ENCODE measurements around the gene PP2D1. TPM values are rescaled to one million over a fixed set of nuclear protein-coding genes. Genes with fewer than 3 reads are reported as not detected.
A peak's percentile ranks its signal among the peaks of the same experiment; 100 is the strongest.

Gene PP2D1
- total RNA-seq, 1 experiment from 2014 or later, result not detected

GRCh38 chr3:20041197-20041780 lies 29.2 kb upstream of the PP2D1 start:
- Mint-ChIP-seq H3K4me3 (ENCODE audit: low read depth, unreplicated experiment) (peak overlapping the region; percentile 84), H3K36me3 (ENCODE audit: insufficient read depth, unreplicated experiment) (peaks cover 25% of the 10 kb centered on the region), H3K27me3 (ENCODE audit: unreplicated experiment) (no peaks in the 10 kb centered on the region), H3K9me3 (ENCODE audit: low read depth, unreplicated experiment) (no peaks in the 10 kb centered on the region), H3K27ac (ENCODE audit: unreplicated experiment) (peak overlapping the region; percentile 74), H3K4me1 (ENCODE audit: low read depth, unreplicated experiment) (peaks cover 38% of the 10 kb centered on the region)
- intact Hi-C loops (cut with micrococcal nuclease; ENCODE audit: unreplicated experiment), result loop anchor here (5.0 kb wide), 2 partner anchors 136 to 154 kb away; no protein-coding TSS in a partner anchor
- TF ChIP-seq CTCF (IDR thresholded peaks at IDR 0.05; ENCODE audit: unreplicated experiment), result no peak
- CTCF ChIA-PET, result interaction anchor here (0.5 to 1.3 kb wide), 4 partner anchors 15 to 1499 kb away, joined by 3 to 6 read pairs (median 4); partner anchors contain the start of gene SGO1
- no TSS peak for BruUV-seq (replicated peaks)
- peak; percentile 77 for DNase-seq

GRCh38 chr3:20040548-20041196 lies 28.6 kb upstream of the PP2D1 start:
- DNase-seq, result peak; percentile 69
- Mint-ChIP-seq H3K27ac (ENCODE audit: unreplicated experiment) (peak overlapping the region; percentile 74), H3K4me3 (ENCODE audit: low read depth, unreplicated experiment) (peak overlapping the region; percentile 84), H3K4me1 (ENCODE audit: low read depth, unreplicated experiment) (peaks cover 38% of the 10 kb centered on the region), H3K27me3 (ENCODE audit: unreplicated experiment) (no peaks in the 10 kb centered on the region), H3K36me3 (ENCODE audit: insufficient read depth, unreplicated experiment) (peaks cover 25% of the 10 kb centered on the region), H3K9me3 (ENCODE audit: low read depth, unreplicated experiment) (no peaks in the 10 kb centered on the region)
- no TSS peak for BruUV-seq (replicated peaks)
- CTCF ChIA-PET, result interaction anchor here (0.5 to 1.3 kb wide), 5 partner anchors 14 to 1500 kb away, joined by 3 to 6 read pairs (median 3); partner anchors contain the start of gene SGO1
- intact Hi-C loops (cut with micrococcal nuclease; ENCODE audit: unreplicated experiment), result loop anchor here (5.0 kb wide), 2 partner anchors 137 to 153 kb away; no protein-coding TSS in a partner anchor
- TF ChIP-seq CTCF (IDR thresholded peaks at IDR 0.05; ENCODE audit: unreplicated experiment), result no peak

- CTCF ChIA-PET, result interaction anchor here (1.3 kb wide), 2 partner anchors 14 to 146 kb away, joined by 3 to 4 read pairs; partner anchors contain the start of gene SGO1
- Mint-ChIP-seq H3K27ac (ENCODE audit: unreplicated experiment) (peak within 1 kb of the TSS; percentile 89), H3K4me3 (ENCODE audit: low read depth, unreplicated experiment) (peak within 1 kb of the TSS; percentile 84), H3K27me3 (ENCODE audit: unreplicated experiment) (no peaks in the 10 kb centered on the region), H3K36me3 (ENCODE audit: insufficient read depth, unreplicated experiment) (peaks cover 25% of the 10 kb centered on the region), H3K9me3 (ENCODE audit: low read depth, unreplicated experiment) (no peaks in the 10 kb centered on the region), H3K4me1 (ENCODE audit: low read depth, unreplicated experiment) (peaks cover 38% of the 10 kb centered on the region)
- intact Hi-C loops (cut with micrococcal nuclease; ENCODE audit: unreplicated experiment), result loop anchor here (5.0 kb wide), 3 partner anchors 93 to 153 kb away; partner anchors contain the start of gene RAB5A
- no TSS peak for BruUV-seq (replicated peaks)
- DNase-seq, result peak; percentile 82
- peak; percentile 83 for TF ChIP-seq CTCF (IDR thresholded peaks at IDR 0.05; ENCODE audit: unreplicated experiment)
These were observed 27.9 kb upstream of the PP2D1 start, which contains the start of gene KAT2B for GRCh38 chr3:20039765-20040547. Gene KAT2B (plus strand): TSS chr3:20040446. CDS start chr3:20040478, 32 bp downstream.

- CTCF ChIA-PET, result no interaction called here
- peak overlapping the region; percentile 89 for H3K27ac Mint-ChIP-seq (ENCODE audit: unreplicated experiment)
These were observed 27.4 kb upstream of the PP2D1 start for GRCh38 chr3:20039466-20039764.

More at GRCh38 chr3:20039466-20039764, 27.4 kb upstream of the PP2D1 start:
- intact Hi-C loops (cut with micrococcal nuclease; ENCODE audit: unreplicated experiment), result loop anchor here (5.0 kb wide), 1 partner anchor 92 kb away; the partner anchor contains the start of gene RAB5A
- Mint-ChIP-seq H3K36me3 (ENCODE audit: insufficient read depth, unreplicated experiment) (peaks cover 25% of the 10 kb centered on the region), H3K4me1 (ENCODE audit: low read depth, unreplicated experiment) (peaks cover 35% of the 10 kb centered on the region), H3K27me3 (ENCODE audit: unreplicated experiment) (no peaks in the 10 kb centered on the region), H3K4me3 (ENCODE audit: low read depth, unreplicated experiment) (peak overlapping the region; percentile 84), H3K9me3 (ENCODE audit: low read depth, unreplicated experiment) (no peaks in the 10 kb centered on the region)
- DNase-seq, result no peak
- no TSS peak for BruUV-seq (replicated peaks)
- no peak for TF ChIP-seq CTCF (IDR thresholded peaks at IDR 0.05; ENCODE audit: unreplicated experiment)

All from Calu3 (cell line).